Middle frontal gyrus (tissue), 1 donor: ENCODE measurements around the gene CMIP.
"Not testable (repeated sequence)": the region's sequence is repeated elsewhere in the genome, so short reads cannot be mapped to it uniquely, and the experiment has no call there.

Experiments
- DNase-seq: peaks from one replicate; pipeline ENCODE4 v3.0.0-alpha.2; 2015; ENCODE audit warnings: low spot score; ENCODE audit errors: extremely low spot score

CMIP gene

DNA sequence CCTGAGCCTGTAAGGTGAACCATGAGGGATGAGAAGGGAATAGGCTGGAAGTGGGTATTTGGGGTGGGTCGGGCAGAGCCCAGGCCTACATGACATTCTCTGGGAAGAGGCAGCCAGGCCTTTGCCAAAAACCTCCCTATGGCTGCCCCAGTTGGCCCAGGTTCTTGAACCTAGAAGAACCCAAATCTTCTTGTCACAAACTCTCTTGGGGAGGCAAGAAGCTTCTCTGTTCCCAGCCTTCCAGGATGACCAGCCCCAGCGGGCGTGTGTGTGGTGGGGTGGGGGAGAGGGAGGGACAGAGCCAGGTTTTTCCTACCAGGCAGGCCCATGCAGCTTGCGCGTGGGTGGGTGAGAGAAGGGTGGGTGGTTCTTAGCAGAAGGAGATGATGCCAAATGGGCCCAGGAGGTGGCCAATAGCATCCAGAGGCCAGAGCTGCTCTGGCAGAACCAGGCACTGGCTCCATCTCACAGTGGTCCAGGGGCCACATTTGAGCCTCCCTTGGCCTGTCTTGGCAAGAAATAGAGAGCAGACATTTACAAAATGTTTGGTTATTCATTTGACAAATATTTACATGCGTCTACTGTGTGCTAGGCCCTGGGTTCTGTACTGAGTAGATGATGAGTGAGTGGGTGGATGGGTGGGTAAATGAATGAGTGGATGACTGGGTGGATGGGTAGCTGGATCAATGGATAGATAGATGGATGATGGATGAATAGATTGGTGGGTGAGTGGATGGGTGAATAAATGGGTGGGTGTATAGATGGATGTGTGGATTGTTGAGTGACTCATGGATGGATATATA is 290.2 kb downstream of the CMIP start:
- DNase-seq: no peak

DNA sequence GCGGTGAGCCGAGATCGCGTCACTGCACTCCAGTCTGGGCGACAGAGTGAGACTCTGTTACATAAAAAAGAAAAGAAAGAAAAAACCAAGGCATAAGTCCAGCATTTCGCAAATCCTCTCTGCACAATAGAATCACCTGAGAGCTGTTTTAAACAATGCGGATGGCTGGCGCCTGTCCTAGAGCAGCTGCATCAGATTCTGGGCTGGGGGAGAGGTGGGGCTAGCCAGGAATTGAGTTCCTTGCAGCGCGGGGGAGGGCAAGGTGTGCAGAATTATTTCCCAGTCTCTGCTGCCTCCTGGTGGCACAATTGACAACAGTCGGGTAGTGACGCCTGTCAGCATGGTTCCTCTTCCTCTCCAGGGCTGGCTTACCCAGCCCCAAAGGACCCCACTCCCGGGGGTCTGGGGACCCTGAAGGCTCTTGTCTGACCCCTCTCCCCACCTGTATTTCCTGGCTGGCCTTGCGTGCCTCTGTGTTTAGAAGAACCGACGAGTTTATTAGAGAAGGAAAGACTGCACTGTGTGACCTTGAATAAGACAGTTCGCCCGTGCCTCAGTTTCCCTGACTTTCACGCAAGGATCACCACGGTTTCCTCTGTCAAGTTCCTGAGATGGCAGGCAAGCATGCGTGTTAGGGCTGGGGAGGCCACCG is 293.4 kb downstream of the CMIP start:
- peak; percentile 57 for DNase-seq

DNA sequence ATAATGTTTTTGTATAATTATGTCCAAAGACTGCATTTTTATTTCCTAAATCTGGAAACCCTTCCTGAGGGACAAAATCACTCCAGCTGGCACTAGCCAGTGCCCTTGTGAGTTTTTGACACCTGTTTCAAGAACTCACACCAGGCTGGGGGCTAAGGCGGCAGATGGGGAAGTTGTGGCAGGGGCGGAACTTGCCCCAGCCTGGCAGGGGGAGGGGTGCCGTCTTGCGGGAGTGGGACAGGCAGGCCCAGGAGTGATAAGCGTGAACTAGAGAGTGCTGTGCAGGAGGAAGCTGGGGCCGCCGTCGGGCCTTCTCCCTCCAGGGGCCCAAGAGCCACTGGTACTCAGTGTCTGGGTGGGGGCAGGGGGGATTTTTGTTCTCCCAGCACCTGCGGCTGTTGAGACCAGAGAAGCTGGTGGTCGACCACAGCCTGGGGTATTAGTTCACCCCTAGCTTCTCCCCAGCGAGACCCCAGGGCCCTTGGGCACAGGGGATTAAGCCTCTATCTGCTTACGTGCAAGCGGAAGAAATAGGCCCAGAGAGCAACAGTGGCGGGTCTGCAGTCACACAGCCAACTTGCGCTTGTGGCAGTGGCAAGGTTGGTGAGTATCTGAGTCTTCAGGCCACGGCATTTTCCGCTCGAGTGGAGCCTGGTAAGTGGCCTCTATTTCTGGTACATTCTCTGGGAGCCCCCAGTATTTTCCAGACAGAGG is 294.3 kb downstream of the CMIP start:
- no peak for DNase-seq

- no peak for DNase-seq
These were observed 294.9 kb downstream of the CMIP start for GRCh38 chr16:81739503-81739902.

GRCh38 chr16:81740169-81740568 is 295.6 kb downstream of the CMIP start:
- no peak for DNase-seq

DNA sequence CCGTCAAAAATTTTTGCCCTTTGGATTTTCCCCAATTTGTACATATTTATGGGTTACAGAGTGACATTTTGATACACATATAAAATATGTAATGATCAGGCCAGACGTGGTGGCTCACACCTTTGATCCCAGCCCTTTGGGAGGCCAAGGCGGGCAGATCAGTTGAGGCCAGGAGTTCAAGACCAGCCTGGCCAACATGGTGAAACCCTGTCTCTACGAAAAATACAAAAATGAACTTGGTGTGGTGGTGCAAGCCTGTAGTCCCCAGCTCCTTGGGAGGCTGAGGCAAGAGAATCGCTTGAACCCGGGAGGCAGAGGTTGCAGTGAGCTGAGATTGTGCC is 296.8 kb downstream of the CMIP start:
- DNase-seq: not testable (repeated sequence)

GRCh38 chr16:81744385-81744784 is 299.8 kb downstream of the CMIP start:
- DNase-seq: no peak

- no peak for DNase-seq
These were observed 300.3 kb downstream of the CMIP start for GRCh38 chr16:81744911-81745310.

- no peak for DNase-seq
These were observed 301.3 kb downstream of the CMIP start for GRCh38 chr16:81745704-81746558.

DNA sequence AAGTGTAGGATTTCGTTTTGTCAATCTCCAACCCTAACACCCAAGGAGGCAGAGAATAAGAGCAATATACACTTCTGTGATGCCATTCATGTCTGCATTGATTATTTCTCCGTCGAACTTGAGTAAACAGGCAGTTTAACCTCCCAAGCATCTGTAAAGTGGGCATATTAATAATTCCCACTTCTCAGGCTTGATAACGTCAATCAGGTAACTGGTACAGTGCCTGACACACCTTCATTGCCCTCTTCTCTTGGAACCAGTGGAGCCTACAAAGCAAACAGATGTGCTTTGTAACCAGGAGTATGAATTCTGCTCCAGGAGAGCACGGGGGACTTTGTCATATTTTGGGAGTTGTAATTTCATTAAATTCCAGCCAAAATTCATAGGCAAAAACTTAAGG is 302.0 kb downstream of the CMIP start:
- DNase-seq: no peak

DNA sequence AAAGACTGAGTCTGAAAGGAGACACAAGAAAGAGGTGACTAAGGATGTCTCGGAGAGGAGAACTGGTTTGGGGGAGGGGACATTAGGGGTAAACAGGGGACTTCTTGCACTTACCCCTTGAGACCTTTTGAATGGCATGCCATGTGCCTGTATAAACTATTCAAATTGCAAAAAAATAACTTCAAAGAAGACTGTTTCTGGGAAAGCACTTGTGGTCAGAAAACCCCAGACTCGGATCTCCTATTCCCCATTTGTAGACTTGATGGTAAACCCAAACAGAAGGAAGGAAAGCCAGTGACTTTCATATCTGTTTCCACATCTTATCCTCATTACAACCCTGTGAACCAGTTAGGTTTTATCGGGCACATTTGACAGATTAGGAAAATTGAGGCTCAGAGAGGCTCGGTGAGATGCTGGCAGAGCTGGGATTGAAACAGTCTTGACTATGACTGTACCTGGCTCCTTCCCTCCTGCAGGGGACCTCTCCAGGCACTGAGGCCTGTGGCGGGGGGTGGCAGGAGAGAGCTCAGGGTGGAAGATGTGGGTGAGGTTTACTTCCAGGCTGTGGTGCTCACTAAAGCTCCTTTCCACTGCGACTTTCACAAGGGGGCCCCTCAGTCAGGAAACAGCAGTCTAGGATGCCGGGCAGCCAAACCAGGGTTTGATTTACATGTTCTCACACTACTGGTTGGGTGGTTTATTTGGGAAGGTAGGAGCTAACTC is 304.0 kb downstream of the CMIP start:
- no peak for DNase-seq

GRCh38 chr16:81752225-81752875 is 307.7 kb downstream of the CMIP start:
- DNase-seq: no peak

GRCh38 chr16:81752876-81753227 is 308.2 kb downstream of the CMIP start:
- DNase-seq: no peak

GRCh38 chr16:81754858-81755257 is 310.2 kb downstream of the CMIP start:
- DNase-seq: no peak

- DNase-seq: no peak
These were observed 311.5 kb downstream of the CMIP start for GRCh38 chr16:81755915-81756614.

- DNase-seq: no peak
These were observed 312.2 kb downstream of the CMIP start for GRCh38 chr16:81756615-81757356.

DNA sequence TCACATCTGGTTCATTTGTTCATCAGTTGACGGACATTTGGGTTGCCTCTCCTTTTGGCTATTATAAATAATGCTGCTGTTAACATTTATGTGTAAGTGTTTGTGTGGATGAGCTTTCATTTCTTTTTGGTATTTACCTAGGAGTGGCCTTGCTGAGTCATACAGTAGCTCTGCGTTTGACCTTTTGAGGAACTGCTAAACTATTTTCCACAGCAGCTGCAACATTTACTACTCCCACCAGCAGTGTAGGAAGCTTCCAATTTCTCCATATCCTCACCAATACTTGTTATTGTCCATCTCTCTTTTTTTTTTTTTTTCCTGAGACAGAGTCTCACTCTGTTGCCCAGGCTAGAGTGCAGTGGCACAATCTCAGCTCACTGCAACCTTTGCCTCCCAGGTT is 313.8 kb downstream of the CMIP start:
- DNase-seq: no peak
